H1 (cell line): ENCODE data around the gene AWAT2. TPM values are rescaled to one million over a fixed set of nuclear protein-coding genes. Genes with fewer than 3 reads are reported as not detected.

Source experiments
- CTCF ChIA-PET: fragments of 300-600 bp; sonication (Branson Sonifier 250); formaldehyde crosslinking; loops from one replicate; lab custom pipeline; 2021; ENCODE audit not compliant: partially characterized antibody; lab: Charles Lee
- POLR2A ChIA-PET: fragments of 300-600 bp; sonication (Branson Sonifier 250); formaldehyde crosslinking; loops from one replicate; lab custom pipeline; 2021; ENCODE audit warnings: inconsistent platforms; ENCODE audit not compliant: partially characterized antibody; lab: Charles Lee
- DNase-seq, 2 experiments: peaks; one replicate each; pipeline versions ENCODE4 v3.0.0 to v3.0.0-alpha.2; 2010 to 2022; ENCODE audit warnings: low spot score in 2 of 2, low read depth in 1 of 2, mixed read lengths in 1 of 2
- FAIRE-seq: peaks from 2 replicates; lab custom pipeline; 2011; peaks lifted over from hg19 to GRCh38; lab: Jason Lieb, UNC
- H2AFZ ChIP-seq: 2 replicates; pipeline ENCODE4 v1.8.1; 2012; ENCODE audit warnings: low read length, inconsistent platforms
- H2AK5ac ChIP-seq: 2 replicates; pipeline ENCODE4 v1.6.1; 2013; ENCODE audit warnings: low read depth, low read length
- H2BK120ac ChIP-seq: replicated peaks from 2 replicates; pipeline ENCODE3; 2013; ENCODE audit warnings: low read depth, low read length, inconsistent platforms
- H2BK12ac ChIP-seq: 2 replicates; pipeline ENCODE4 v1.6.1; 2013; ENCODE audit warnings: low read depth, low read length
- H2BK15ac ChIP-seq: 2 replicates; pipeline ENCODE4 v1.6.1; 2013; ENCODE audit warnings: low read length
- H2BK20ac ChIP-seq: 2 replicates; pipeline ENCODE4 v1.6.1; 2013; ENCODE audit warnings: low read length
- H2BK5ac ChIP-seq: 2 replicates; pipeline ENCODE4 v1.6.1; 2013; ENCODE audit warnings: low read depth, low read length
- H3K14ac ChIP-seq: 2 replicates; pipeline ENCODE4 v1.6.1; 2013; ENCODE audit warnings: inconsistent platforms; ENCODE audit not compliant: insufficient read length
- H3K18ac ChIP-seq: 2 replicates; pipeline ENCODE4 v1.6.1; 2013; ENCODE audit warnings: low read length; ENCODE audit errors: extremely low read depth
- H3K23ac ChIP-seq: 2 replicates; pipeline ENCODE4 v1.6.1; 2013; ENCODE audit warnings: inconsistent platforms; ENCODE audit not compliant: insufficient read length
- H3K23me2 ChIP-seq: 2 replicates; pipeline ENCODE4 v1.6.1; 2013; ENCODE audit warnings: low read depth, low read length
- H3K27ac ChIP-seq: 2 replicates; pipeline ENCODE4 v1.6.1; 2011; ENCODE audit warnings: low read depth, low read length, inconsistent platforms
- H3K27me3 ChIP-seq, 4 experiments: replicated peaks in 1 of 4; 1 replicate in 1 of 4; 2 replicates in 3 of 4; pipeline versions ENCODE4 v1.6.1 to v1.8.1; 2011 to 2013; ENCODE audit warnings: low read length in 3 of 4, mild to moderate bottlenecking in 3 of 4, inconsistent platforms in 2 of 4, mixed read lengths in 2 of 4, moderate library complexity in 1 of 4; ENCODE audit not compliant: control insufficient read depth in 3 of 4, insufficient read depth in 3 of 4; ENCODE audit errors: extremely low read depth in 1 of 4
- H3K36me3 ChIP-seq, 4 experiments: 2 replicates each; pipeline versions ENCODE4 v1.6.1 to v1.8.1; 2011 to 2013; ENCODE audit warnings: mild to moderate bottlenecking in 4 of 4, low read length in 3 of 4, moderate library complexity in 2 of 4, control low read depth in 1 of 4, inconsistent platforms in 1 of 4; ENCODE audit not compliant: insufficient read depth in 4 of 4, control insufficient read depth in 2 of 4
- H3K4ac ChIP-seq: replicated peaks from 2 replicates; pipeline ENCODE3; 2013; ENCODE audit warnings: low read length, low read depth, mixed read lengths, inconsistent platforms; ENCODE audit not compliant: insufficient read length
- H3K4me1 ChIP-seq, 4 experiments: replicated peaks in 1 of 4; 1 replicate in 1 of 4; 2 replicates in 3 of 4; pipeline versions ENCODE4 v1.6.1 to v1.8.1; 2011 to 2013; ENCODE audit warnings: low read length in 3 of 4, inconsistent platforms in 2 of 4, mixed read lengths in 1 of 4; ENCODE audit not compliant: insufficient read depth in 4 of 4, control insufficient read depth in 3 of 4
- H3K4me2 ChIP-seq, 2 experiments: 2 replicates each; pipeline versions ENCODE4 v1.6.1 to v1.8.1; 2011 to 2013; ENCODE audit warnings: low read depth in 2 of 2, low read length in 2 of 2, control low read depth in 1 of 2, inconsistent platforms in 1 of 2, mild to moderate bottlenecking in 1 of 2; ENCODE audit not compliant: insufficient read depth in 1 of 2
- H3K4me3 ChIP-seq, 4 experiments: fragments of 200-600, 300-600 bp in 1 of 4; sonication (generic), shearing (Covaris generic), sonication (Bioruptor Twin) in 1 of 4; 2 replicates each; pipeline versions ENCODE4 v1.5.1 to v1.8.1; 2011 to 2016; ENCODE audit warnings: low read length in 4 of 4, low read depth in 3 of 4, control low read depth in 2 of 4, inconsistent platforms in 2 of 4, mild to moderate bottlenecking in 2 of 4, mixed read lengths in 1 of 4, moderate library complexity in 1 of 4; ENCODE audit not compliant: insufficient read depth in 2 of 4; ENCODE audit errors: extremely low read depth in 1 of 4
- H3K56ac ChIP-seq: replicated peaks from 2 replicates; pipeline ENCODE3; 2013; ENCODE audit warnings: low read depth, mild to moderate bottlenecking, mixed read lengths, low read length, inconsistent platforms; ENCODE audit not compliant: insufficient read length
- H3K79me1 ChIP-seq: 2 replicates; pipeline ENCODE4 v1.6.1; 2013; ENCODE audit warnings: low read depth, low read length, control low read depth
- H3K79me2 ChIP-seq, 2 experiments: 2 replicates each; pipeline versions ENCODE4 v1.6.1 to v1.8.1; 2012 to 2013; ENCODE audit warnings: low read length in 2 of 2, mild to moderate bottlenecking in 2 of 2, inconsistent platforms in 1 of 2; ENCODE audit not compliant: insufficient read depth in 2 of 2, control insufficient read depth in 1 of 2
- H3K9ac ChIP-seq, 4 experiments: replicated peaks in 1 of 4; 1 replicate in 1 of 4; 2 replicates in 3 of 4; pipeline versions ENCODE4 v1.6.1 to v1.8.1; 2011 to 2013; ENCODE audit warnings: low read depth in 3 of 4, low read length in 3 of 4, control low read depth in 2 of 4, mild to moderate bottlenecking in 2 of 4, moderate library complexity in 2 of 4, inconsistent platforms in 1 of 4; ENCODE audit errors: extremely low read depth in 1 of 4
- H3K9me3 ChIP-seq, 2 experiments: 2 replicates each; pipeline versions ENCODE4 v1.6.1 to v1.8.1; 2012 to 2013; ENCODE audit warnings: mild to moderate bottlenecking in 2 of 2, moderate library complexity in 2 of 2, control low read depth in 1 of 2, inconsistent platforms in 1 of 2, low read depth in 1 of 2, low read length in 1 of 2, mixed read lengths in 1 of 2; ENCODE audit not compliant: insufficient read depth in 2 of 2
- H4K20me1 ChIP-seq, 2 experiments: replicated peaks in 1 of 2; 2 replicates each; pipeline versions ENCODE3 to v1.8.1; 2011 to 2013; ENCODE audit warnings: inconsistent platforms in 2 of 2, low read length in 2 of 2, mild to moderate bottlenecking in 1 of 2; ENCODE audit not compliant: insufficient read depth in 2 of 2, control insufficient read depth in 1 of 2
- H4K5ac ChIP-seq: 2 replicates; pipeline ENCODE4 v1.6.1; 2013; ENCODE audit warnings: low read length, low read depth, mixed read lengths, inconsistent platforms; ENCODE audit not compliant: insufficient read length
- H4K8ac ChIP-seq: 2 replicates; pipeline ENCODE4 v1.8.0; 2013; ENCODE audit warnings: mild to moderate bottlenecking, moderate library complexity, low read length, inconsistent platforms; ENCODE audit not compliant: insufficient read depth; ENCODE audit errors: extremely low read depth
- H4K91ac ChIP-seq: replicated peaks from 2 replicates; pipeline ENCODE3; 2013; ENCODE audit warnings: low read length, mixed read lengths, inconsistent platforms; ENCODE audit not compliant: insufficient read length
- BACH1 ChIP-seq: IDR thresholded peaks from 2 replicates; pipeline ENCODE4 v1.6.1; 2012; ENCODE audit warnings: low read length, improper control_type of control experiment
- CHD1 ChIP-seq: IDR thresholded peaks from 2 replicates; pipeline ENCODE4 v1.6.1; 2012; ENCODE audit warnings: low read depth, low read length, improper control_type of control experiment
- EP300 ChIP-seq, 2 experiments: IDR thresholded peaks; 1 replicate in 1 of 2; 2 replicates in 1 of 2; pipeline ENCODE4 v1.6.1; 2011 to 2012; ENCODE audit warnings: low read depth in 2 of 2, low read length in 2 of 2, mild to moderate bottlenecking in 2 of 2, borderline replicate concordance in 1 of 2, inconsistent platforms in 1 of 2, moderate library complexity in 1 of 2
- HDAC6 ChIP-seq: IDR thresholded peaks from one replicate; pipeline ENCODE4 v1.7.1; 2012; ENCODE audit warnings: low read depth, mild to moderate bottlenecking, inconsistent platforms, low read length, moderate library complexity
- PHF8 ChIP-seq: fragments of 200-600 bp; sonication (generic); conservative IDR thresholded peaks from 2 replicates; pipeline ENCODE4 v1.7.1; 2012; ENCODE audit warnings: low read depth, mild to moderate bottlenecking, inconsistent platforms, low read length, moderate library complexity
- TCF12 ChIP-seq: IDR thresholded peaks from 2 replicates; pipeline ENCODE4 v1.6.1; 2011; ENCODE audit warnings: low read depth, mild to moderate bottlenecking, low read length
- WGBS, 2 experiments: shearing (Covaris generic) in 1 of 2; methylation state at CpG; one replicate each; pipeline versions ENCODE4 v1.1.6 to v1.1.7; 2013 to 2015; ENCODE audit warnings: low lambda C conversion rate in 2 of 2, mixed read lengths in 2 of 2, inconsistent platforms in 1 of 2, low coverage in 1 of 2, missing lambda C conversion rate in 1 of 2; ENCODE audit not compliant: insufficient replicate concordance in 2 of 2, insufficient coverage in 1 of 2, insufficient read length in 1 of 2; ENCODE audit errors: extremely low coverage in 1 of 2, missing lambda C conversion rate in 1 of 2; 5-methylcytosine and 5-hydroxymethylcytosine counted together
- polyA plus RNA-seq, 7 experiments: library from polyadenylated mRNA; depleted of rRNA in 3 of 7; stranded (reverse) in 5 of 7; unstranded in 2 of 7; fragments of >200 nt in 5 of 7; fragments of 200-250 nt in 2 of 7; gene quantifications; 1 replicate in 5 of 7; 2 replicates in 1 of 7; 4 replicates in 1 of 7; pipeline versions ENCODE4 v1.2.1 to v1.2.3, GENCODE V29; 2011 to 2013; ENCODE audit warnings: missing spikeins in 2 of 7, mixed read lengths in 2 of 7
- total RNA-seq: library from RNA; stranded (reverse); fragmentation: NEBNext Ultra II Directional; extraction: Animal tissue kit (Norgen Biotek cat#: 25700); gene quantifications from 2 replicates; pipeline ENCODE4 v1.2.1, GENCODE V29; 2021

Gene AWAT2
- total and polyA plus RNA-seq, 2 of the 8 experiments (the other 6 are each of a cell fraction or from before 2014, with no cell fraction given), result not detected

DNA sequence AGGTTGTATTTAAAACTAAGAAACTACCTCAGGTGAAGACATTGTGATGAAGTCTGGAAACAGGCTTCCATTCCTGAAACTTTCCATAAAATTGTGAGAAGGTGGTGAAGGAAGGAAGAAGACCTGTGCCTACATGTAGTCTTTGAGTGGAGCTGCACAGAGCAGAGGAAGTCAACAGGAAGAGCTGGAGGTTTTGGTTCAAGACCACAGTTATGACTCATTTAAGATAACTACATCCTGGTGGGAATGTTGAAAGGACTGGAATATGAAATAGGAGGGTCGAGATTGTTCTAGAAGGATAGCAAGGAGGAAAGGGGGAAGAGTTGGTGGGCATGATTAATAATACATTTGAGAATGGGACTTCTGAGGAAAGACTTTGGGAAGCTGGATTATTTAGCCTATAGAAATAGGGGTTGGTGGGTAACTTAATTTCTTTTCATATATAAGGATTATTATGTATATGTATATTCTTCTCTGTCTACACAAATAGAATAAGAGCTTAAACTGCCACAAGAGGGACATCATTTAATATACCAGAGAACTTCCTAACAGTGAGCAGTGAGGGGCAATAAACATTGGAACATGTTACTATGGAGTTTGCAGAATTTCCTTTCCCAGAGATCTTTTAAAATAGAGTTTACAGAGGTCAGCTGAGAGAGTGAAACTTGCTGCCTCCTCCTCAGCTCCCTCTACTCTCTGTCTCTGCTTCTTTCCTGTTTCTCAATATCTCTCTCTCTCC lies 23.5 kb downstream of the AWAT2 start:
- H2BK120ac ChIP-seq, result no peak overlapping the region
- no peak overlapping the region for H2BK20ac ChIP-seq
- ChIA-PET CTCF (interaction anchor here (0.7 kb wide), 1 partner anchor 19 kb away, joined by 4 read pairs; no protein-coding TSS in a partner anchor), POLR2A (no interaction called here)
- no peak overlapping the region for H4K5ac ChIP-seq
- no peak overlapping the region for H3K9ac ChIP-seq
- no peak overlapping the region for H3K23ac ChIP-seq
- no peak overlapping the region for H2BK5ac ChIP-seq
- H2AK5ac ChIP-seq, result no peak overlapping the region
- H3K4me3 ChIP-seq, result no peak overlapping the region
- no peak overlapping the region for H2BK12ac ChIP-seq
- no peak overlapping the region for H3K27ac ChIP-seq
- no peaks in the 10 kb centered on the region for H3K27me3 ChIP-seq
- no peak overlapping the region for H4K91ac ChIP-seq
- no peak overlapping the region for H3K18ac ChIP-seq
- no peak for FAIRE-seq
- no peaks in the 10 kb centered on the region for H4K20me1 ChIP-seq
- H3K79me2 ChIP-seq, result no peaks in the 10 kb centered on the region
- no peaks in the 10 kb centered on the region for H3K9me3 ChIP-seq
- peaks cover 0 to 2% (median 0%) of the 10 kb centered on the region in 4 experiments; a peak in 1 of 7 replicates for H3K4me1 ChIP-seq
- no peaks in the 10 kb centered on the region for H3K23me2 ChIP-seq
- H3K56ac ChIP-seq, result no peak overlapping the region
- 100% methylated on average over 1 of the region's 1 CpG; no CpG with 5 or more reads in 1 of the 2 experiments for WGBS, 2 experiments
- no peak overlapping the region for H3K4ac ChIP-seq
- DNase-seq, result no peak
- no peak overlapping the region for H3K4me2 ChIP-seq
- no peak overlapping the region for H2AFZ ChIP-seq
- H3K14ac ChIP-seq, result no peak overlapping the region
- H3K79me1 ChIP-seq, result no peaks in the 10 kb centered on the region
- H3K36me3 ChIP-seq, result no peaks in the 10 kb centered on the region
- H2BK15ac ChIP-seq, result no peak overlapping the region
- no peak overlapping the region for H4K8ac ChIP-seq
- no peak for TF ChIP-seq TCF12
- TF ChIP-seq HDAC6, result no peak
- no peak for TF ChIP-seq EP300 (IDR thresholded peaks at IDR 0.05; ENCODE audit: borderline replicate concordance in 1 of 2, low read depth in 2 of 2, low read length in 2 of 2)
- no peak for TF ChIP-seq PHF8
- TF ChIP-seq CHD1, result no peak
- no peak for TF ChIP-seq BACH1
